Right lobe of liver (tissue), 4 donors: Measurements from ENCODE around the gene C1orf74.

ENCODE experiments used
- POLR2A ChIP-seq: fragments of 450-650 bp; IDR thresholded peaks from one replicate; pipeline ENCODE4 v1.6.1; 2017; ENCODE audit warnings: antibody characterized with exemption, mild to moderate bottlenecking
- TF ChIP-seq, protein P1 (sequence below), 4 donors: fragments of 200-600 bp in 3 of 4; fragments of 450-650 bp in 1 of 4; IDR thresholded peaks; one replicate each; pipeline versions ENCODE4 v1.5.1 to v1.8.0; 2016 to 2022; ENCODE audit warnings: antibody characterized with exemption in 4 of 4, mild to moderate bottlenecking in 2 of 4
- donor health status: DM: no; HTN: no; CAD: no.
- donor health status: DM: no; HTN: no; CAD: no.
- donor health status: DM: no; HTN: yes; CAD: no.

- TF ChIP-seq, protein P1, sequence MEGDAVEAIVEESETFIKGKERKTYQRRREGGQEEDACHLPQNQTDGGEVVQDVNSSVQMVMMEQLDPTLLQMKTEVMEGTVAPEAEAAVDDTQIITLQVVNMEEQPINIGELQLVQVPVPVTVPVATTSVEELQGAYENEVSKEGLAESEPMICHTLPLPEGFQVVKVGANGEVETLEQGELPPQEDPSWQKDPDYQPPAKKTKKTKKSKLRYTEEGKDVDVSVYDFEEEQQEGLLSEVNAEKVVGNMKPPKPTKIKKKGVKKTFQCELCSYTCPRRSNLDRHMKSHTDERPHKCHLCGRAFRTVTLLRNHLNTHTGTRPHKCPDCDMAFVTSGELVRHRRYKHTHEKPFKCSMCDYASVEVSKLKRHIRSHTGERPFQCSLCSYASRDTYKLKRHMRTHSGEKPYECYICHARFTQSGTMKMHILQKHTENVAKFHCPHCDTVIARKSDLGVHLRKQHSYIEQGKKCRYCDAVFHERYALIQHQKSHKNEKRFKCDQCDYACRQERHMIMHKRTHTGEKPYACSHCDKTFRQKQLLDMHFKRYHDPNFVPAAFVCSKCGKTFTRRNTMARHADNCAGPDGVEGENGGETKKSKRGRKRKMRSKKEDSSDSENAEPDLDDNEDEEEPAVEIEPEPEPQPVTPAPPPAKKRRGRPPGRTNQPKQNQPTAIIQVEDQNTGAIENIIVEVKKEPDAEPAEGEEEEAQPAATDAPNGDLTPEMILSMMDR (IDR thresholded peaks at IDR 0.05) = no peak
- TF ChIP-seq POLR2A = no peak
Observed at GRCh38 chr1:209752890-209753289, 31.5 kb downstream of the C1orf74 start.
